Mucosa of stomach (tissue), 1 donor: Measurements from ENCODE around the gene HNRNPUL2.

Source experiments
- H3K27me3 ChIP-seq: one replicate; pipeline ENCODE4 v1.7.0; 2013; ENCODE audit warnings: mild to moderate bottlenecking, low read length; ENCODE audit not compliant: control insufficient read depth, insufficient read depth
- H3K36me3 ChIP-seq: one replicate; pipeline ENCODE4 v1.7.0; 2013; ENCODE audit warnings: low read length; ENCODE audit not compliant: control insufficient read depth, insufficient read depth
- H3K4me1 ChIP-seq: one replicate; pipeline ENCODE4 v1.7.0; 2013; ENCODE audit warnings: mild to moderate bottlenecking, low read length; ENCODE audit not compliant: control insufficient read depth, insufficient read depth
- H3K4me3 ChIP-seq: one replicate; pipeline ENCODE4 v1.7.0; 2013; ENCODE audit warnings: low read length
- H3K9ac ChIP-seq: one replicate; pipeline ENCODE4 v1.7.0; 2013; ENCODE audit warnings: mild to moderate bottlenecking, low read length, moderate library complexity
- H3K9me3 ChIP-seq: one replicate; pipeline ENCODE4 v1.7.0; 2013; ENCODE audit warnings: mild to moderate bottlenecking, low read length, moderate library complexity; ENCODE audit not compliant: control insufficient read depth
- donor health status: Pancreatic carcinoma.

Gene HNRNPUL2

DNA sequence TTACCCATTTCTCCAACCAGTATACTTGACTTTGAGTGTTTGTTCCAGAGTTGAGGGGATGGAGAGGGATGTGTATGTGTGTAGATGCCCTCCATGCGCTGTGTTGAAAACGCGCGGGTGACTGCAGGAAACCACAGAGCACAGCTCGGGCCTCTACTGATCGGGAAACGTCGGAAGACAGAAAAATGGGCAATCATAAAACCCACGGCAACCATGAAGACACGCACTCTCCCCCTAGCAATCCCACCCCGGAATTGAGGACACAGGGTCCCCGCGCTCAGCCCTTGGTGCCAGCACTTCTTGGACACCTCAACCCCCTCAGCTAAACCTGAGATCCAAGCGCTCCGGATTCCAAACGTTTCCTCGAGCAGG, 56.0 kb downstream of the HNRNPUL2 start:
- H3K36me3 ChIP-seq = peaks cover 8% of the 10 kb centered on the region
- no peaks in the 10 kb centered on the region for H3K9me3 ChIP-seq
- peak overlapping the region; percentile 94 for H3K9ac ChIP-seq
- peak overlapping the region; percentile 98 for H3K4me3 ChIP-seq
- no peaks in the 10 kb centered on the region for H3K27me3 ChIP-seq
- peaks cover 40% of the 10 kb centered on the region for H3K4me1 ChIP-seq

DNA sequence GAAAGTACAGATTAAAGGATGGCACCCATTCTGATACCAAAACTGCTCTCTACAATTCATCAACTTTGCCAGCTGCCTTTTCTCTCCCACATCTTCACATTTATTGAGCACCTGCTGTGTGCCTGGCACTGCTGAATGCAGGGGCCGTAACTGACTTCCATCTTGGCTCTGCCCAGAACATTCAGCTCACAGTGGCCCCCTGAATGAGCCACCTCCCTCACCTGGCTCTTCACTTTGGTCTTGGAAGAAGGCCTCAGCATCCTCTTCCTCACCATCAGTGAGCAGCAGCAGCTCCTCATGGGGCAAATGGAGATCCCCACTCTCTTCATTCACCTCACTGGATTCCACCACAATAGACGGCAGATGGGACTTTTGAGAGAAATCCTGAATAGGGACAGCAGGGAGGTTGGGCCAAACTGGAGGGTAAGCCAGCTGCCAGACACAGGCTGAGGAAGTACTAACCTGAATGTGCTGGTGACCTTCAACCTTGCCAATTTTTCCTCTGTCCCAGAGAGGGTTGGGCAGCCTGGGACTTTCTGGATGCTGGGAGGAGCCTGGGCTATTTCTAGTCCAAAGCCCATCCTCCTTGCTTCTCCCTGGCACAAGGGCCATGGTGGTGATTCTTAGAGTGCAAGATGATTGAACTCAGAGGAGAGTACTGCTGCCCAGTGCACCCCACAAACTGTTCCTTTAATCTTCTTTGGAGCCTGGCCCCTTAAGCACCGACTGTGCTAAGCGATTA, 57.7 kb downstream of the HNRNPUL2 start:
- H3K9ac ChIP-seq = peak overlapping the region; percentile 17

DNA sequence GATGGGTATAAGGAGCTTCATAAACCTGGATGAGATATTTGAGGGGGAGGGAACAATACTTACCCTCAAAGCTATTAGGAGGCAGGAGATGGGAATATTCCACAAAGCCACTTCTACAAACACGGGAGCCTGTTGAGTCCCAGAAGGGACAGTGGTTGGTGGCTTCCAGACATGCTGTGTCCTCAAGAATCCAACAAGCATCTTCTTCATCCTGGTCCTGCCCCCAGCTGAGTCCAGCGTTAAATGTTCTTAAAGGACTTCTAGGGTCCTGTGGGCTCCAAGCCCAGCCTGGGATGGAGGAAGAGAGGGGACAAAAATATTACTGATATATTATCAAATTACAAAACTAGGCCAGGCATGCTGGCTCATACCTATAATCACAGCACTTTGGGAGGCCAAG, 59.8 kb downstream of the HNRNPUL2 start:
- Histone ChIP-seq H3K9ac (peak overlapping the region; percentile 79), H3K4me1 (peaks cover 39% of the 10 kb centered on the region), H3K4me3 (no peak overlapping the region), H3K27me3 (no peaks in the 10 kb centered on the region), H3K9me3 (no peaks in the 10 kb centered on the region), H3K36me3 (peaks cover 11% of the 10 kb centered on the region)

More for the DNA sequence above, 57.7 kb downstream of the HNRNPUL2 start:
- Histone ChIP-seq H3K9me3 (no peaks in the 10 kb centered on the region), H3K4me1 (peaks cover 43% of the 10 kb centered on the region), H3K27me3 (no peaks in the 10 kb centered on the region), H3K4me3 (no peak overlapping the region), H3K36me3 (peaks cover 11% of the 10 kb centered on the region)

DNA sequence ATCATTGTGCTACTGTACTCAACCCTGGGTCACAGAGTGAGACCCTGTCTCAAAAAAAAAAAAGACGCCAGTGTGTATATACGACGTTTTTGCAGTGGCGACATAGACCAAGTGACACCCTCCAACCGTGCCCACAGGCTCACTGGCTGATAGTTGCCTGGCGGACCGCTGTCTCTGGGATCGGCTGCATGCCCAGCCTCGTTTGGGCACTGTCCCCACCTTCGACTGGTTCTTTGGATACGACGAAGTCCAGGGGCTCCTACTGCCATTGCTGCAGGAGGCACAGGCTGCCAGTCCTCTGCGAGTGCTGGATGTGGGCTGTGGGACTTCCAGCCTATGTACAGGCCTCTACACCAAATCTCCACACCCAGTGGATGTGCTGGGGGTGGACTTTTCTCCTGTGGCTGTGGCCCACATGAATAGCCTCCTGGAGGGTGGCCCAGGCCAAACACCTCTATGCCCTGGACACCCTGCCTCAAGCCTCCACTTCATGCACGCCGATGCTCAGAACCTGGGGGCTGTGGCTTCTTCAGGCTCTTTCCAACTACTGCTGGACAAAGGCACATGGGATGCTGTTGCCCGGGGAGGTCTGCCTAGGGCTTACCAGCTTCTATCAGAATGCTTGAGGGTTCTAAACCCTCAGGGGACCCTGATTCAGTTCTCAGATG, 60.9 kb downstream of the HNRNPUL2 start:
- peaks cover 36% of the 10 kb centered on the region for H3K4me1 ChIP-seq
- H3K9me3 ChIP-seq = no peaks in the 10 kb centered on the region
- no peaks in the 10 kb centered on the region for H3K27me3 ChIP-seq
- H3K4me3 ChIP-seq = peak overlapping the region; percentile 96
- peaks cover 11% of the 10 kb centered on the region for H3K36me3 ChIP-seq
- peak overlapping the region; percentile 79 for H3K9ac ChIP-seq

DNA sequence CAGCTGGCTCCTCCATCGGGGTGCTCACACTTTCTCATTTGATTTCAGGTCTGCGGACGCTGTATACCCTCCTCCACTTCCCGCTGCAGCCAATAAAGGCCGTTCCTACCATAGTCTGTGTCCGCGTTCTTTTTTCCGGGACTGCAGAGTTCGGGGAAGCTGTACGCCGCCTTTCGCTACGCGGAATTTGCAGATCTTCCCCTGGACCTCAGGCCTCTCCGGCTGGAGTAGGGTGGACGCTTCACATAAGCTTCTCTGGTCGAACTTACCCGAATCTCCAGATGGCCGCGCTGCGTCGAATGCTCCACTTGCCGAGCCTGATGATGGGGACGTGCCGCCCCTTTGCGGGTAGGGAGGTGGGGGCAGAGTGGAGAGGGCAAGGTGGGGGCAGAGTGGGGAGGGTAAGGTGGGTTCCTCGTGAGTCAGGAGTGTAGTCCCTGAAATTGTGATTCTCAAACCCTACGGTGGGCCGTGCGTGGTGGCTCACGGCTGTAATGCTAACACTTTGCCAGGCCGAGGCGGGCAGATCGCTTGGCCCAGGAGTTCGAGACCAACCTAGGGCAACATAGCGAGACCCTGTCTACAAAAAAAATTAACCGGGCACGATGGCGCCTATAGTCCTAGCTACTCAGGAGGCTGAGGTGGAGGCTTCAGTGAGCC, 61.5 kb downstream of the HNRNPUL2 start:
- Histone ChIP-seq H3K36me3 (peaks cover 11% of the 10 kb centered on the region), H3K27me3 (no peaks in the 10 kb centered on the region), H3K4me3 (peak overlapping the region; percentile 96), H3K9me3 (no peaks in the 10 kb centered on the region), H3K4me1 (peaks cover 36% of the 10 kb centered on the region), H3K9ac (peak overlapping the region; percentile 79)

DNA sequence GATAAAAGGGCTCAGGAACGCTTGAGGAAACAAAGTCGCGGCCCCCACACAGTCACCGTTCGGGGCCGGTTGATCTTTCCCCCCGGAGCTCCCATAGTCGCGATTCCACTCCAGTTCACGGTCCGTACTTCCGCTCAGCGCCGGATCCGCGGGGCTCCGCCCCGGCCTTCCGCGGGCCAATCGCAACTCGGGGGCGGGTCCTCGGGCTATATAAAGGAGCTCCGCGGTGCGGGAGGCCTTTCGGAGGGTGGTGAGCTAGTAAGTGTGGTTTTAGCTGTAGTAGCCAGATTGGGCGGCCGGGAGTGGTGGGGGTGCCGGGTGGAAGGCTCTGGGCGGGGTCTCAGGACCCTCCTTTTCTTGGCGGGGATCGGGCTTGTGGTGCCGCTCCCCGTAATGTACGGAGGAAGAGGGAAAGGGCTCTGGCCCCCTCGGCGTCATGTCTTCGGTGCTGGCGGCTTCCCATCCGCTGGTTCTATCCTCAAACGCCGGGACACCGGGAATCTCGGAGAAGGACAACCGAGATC, 62.1 kb downstream of the HNRNPUL2 start, which contains the start of the genes C11orf98 and CSKMT:
C11orf98 (minus strand) TSS at position 136 of the 524 bp plus-strand sequence; CDS start at position 95, 41 bp downstream.
CSKMT (plus strand) TSS at position 238 of the 524 bp plus-strand sequence. CDS start 568 bp downstream, outside the sequence.
- Histone ChIP-seq H3K9me3 (no peaks in the 10 kb centered on the region), H3K27me3 (no peaks in the 10 kb centered on the region), H3K4me3 (peak within 1 kb of the TSS; percentile 96), H3K9ac (peak within 1 kb of the TSS; percentile 79), H3K36me3 (peaks cover 11% of the 10 kb centered on the region), H3K4me1 (peaks cover 36% of the 10 kb centered on the region)

DNA sequence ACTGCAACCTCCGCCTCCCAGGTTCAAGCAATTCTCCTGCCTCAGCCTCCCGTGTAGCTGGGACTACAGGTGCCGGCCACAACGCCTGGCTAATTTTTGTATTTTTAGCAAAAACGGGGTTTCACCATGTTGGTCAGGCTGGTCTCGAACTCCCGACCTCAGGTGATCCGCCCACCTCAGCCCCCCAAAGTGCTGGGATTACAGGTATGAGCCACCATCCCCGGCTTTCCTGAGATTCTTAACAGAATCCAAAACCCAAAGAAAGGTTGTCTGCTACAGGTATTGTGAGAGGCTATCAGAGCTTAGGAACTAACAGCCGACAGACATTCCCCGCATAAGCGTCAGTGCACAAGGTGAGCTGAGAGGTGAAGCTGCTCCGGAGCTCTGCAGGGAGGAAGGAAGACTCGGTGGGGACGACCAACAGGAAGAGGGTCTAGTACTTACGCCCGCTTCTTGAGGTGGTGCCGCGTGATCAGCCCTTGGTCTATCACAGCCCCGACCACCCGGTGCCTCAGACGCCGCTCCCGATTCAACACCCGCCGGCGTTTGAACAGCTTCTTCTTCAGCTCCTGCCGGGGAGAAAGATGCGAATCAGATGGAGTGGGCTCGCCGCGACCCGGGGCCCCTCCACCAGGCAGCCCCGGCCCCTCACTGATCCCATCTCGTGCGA, 62.7 kb downstream of the HNRNPUL2 start:
- H3K9me3 ChIP-seq = no peaks in the 10 kb centered on the region
- H3K4me1 ChIP-seq = peaks cover 30% of the 10 kb centered on the region
- peak overlapping the region; percentile 79 for H3K9ac ChIP-seq

More for the DNA sequence above, 62.7 kb downstream of the HNRNPUL2 start:
- Histone ChIP-seq H3K36me3 (peaks cover 11% of the 10 kb centered on the region), H3K4me3 (peak overlapping the region; percentile 96), H3K27me3 (no peaks in the 10 kb centered on the region)
